Astrocyte of the cerebellum (primary cell): ENCODE measurements around the gene BBS9.
A peak's percentile ranks its signal among the peaks of the same experiment; 100 is the strongest.

Experiments
- DNase-seq: peaks from one replicate; pipeline ENCODE4 v3.0.0-alpha.2; 2011; ENCODE audit warnings: low read depth
- H3K4me3 ChIP-seq: 2 replicates; pipeline ENCODE4 v1.5.1; 2011; ENCODE audit warnings: mild to moderate bottlenecking, low read depth, low read length, moderate library complexity
- in situ Hi-C: cut with HindIII; loops from 2 replicates; pipeline ENCODE4 v1.10.0; 2017; ENCODE audit warnings: low sequenced_read_pairs
- TF ChIP-seq, protein P1 (sequence below): IDR thresholded peaks from 2 replicates; pipeline ENCODE4 v1.5.1; 2012; ENCODE audit warnings: low read length, low read depth, moderate library complexity, mild to moderate bottlenecking; ENCODE audit errors: missing control alignments

BBS9 gene

DNA sequence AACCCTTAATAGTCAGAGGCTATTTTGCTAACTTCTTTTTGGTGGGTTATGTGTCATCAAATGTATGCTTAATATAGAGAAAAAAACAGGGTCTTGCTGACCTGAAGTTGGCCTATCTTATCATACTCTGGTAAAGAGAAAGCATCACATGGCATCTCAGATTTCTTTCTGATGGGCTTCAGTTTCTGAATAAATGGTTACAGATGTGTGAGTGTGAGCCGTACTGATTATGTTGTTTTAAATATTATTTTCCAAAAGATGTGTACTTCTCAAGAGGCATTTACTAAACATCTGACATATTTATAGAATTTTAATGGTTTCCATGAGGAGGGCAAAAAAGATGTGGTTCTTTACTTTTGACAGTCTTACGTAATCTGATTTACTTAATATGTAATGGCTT, 28.4 kb downstream of the BBS9 start:
- DNase-seq = no peak
- in situ Hi-C loops = no loop called here
- no peak overlapping the region for H3K4me3 ChIP-seq
- TF ChIP-seq, protein P1, sequence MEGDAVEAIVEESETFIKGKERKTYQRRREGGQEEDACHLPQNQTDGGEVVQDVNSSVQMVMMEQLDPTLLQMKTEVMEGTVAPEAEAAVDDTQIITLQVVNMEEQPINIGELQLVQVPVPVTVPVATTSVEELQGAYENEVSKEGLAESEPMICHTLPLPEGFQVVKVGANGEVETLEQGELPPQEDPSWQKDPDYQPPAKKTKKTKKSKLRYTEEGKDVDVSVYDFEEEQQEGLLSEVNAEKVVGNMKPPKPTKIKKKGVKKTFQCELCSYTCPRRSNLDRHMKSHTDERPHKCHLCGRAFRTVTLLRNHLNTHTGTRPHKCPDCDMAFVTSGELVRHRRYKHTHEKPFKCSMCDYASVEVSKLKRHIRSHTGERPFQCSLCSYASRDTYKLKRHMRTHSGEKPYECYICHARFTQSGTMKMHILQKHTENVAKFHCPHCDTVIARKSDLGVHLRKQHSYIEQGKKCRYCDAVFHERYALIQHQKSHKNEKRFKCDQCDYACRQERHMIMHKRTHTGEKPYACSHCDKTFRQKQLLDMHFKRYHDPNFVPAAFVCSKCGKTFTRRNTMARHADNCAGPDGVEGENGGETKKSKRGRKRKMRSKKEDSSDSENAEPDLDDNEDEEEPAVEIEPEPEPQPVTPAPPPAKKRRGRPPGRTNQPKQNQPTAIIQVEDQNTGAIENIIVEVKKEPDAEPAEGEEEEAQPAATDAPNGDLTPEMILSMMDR = no peak

DNA sequence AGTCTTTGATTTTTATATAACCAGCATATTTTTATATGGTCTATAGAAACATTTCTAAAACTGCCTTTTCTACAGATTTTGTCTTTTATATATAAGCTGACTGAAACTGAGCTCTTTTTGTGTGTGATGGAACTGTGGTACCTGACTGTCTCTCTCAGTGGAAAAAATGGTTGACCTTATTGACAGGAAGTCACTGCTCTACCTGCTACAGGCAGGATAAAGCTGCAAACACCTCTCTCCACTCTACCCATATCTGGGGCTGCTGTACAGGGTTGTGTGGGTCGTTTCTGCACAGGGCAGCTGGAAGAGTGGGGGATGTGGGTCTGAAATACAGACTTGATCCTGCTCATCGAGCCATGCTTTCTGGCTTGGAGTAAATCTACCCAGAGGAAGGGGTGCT, 48.5 kb downstream of the BBS9 start:
- TF ChIP-seq, protein P1 = no peak
- in situ Hi-C loops = no loop called here
- no peak overlapping the region for H3K4me3 ChIP-seq
- DNase-seq = no peak

DNA sequence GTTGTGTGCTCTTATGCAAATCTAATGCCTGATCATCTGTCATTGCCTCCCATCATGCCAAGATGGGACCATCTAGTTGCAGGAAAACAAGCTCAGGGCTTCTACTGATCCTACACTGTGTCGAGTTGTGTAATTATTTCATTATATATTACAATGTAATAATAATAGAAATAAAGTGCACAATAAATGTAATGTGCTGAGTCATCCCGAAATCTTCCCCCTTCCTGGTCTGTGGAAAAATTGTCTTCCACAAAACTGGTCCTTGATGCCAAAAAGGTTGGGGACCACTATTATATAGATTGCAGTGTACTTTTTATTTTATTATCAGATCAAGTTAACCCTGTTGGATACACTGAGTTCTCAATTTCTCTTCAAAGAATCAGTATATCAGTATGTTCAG, 50.2 kb downstream of the BBS9 start:
- H3K4me3 ChIP-seq = no peak overlapping the region
- DNase-seq = no peak
- in situ Hi-C loops = no loop called here
- TF ChIP-seq, protein P1 = no peak

DNA sequence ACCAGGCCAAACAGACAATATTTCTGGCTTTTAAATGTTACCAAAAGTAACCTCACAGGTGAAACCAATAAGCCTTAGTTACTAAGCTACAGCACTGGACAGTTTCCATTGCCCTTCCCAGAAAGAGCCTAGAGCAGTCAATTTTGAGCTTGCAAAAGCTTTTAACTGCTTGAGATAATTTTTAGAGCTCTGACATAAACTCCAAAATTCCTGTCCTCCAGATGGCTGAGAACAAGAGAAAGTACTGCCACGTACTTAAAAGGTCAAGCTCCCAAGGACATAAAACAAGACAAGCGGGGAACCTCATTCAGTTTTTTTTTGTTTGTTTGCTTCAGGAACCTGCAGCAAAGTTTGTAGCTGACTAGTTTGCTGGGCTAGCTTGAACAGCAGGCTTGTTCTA, 54.1 kb downstream of the BBS9 start:
- no peak overlapping the region for H3K4me3 ChIP-seq
- TF ChIP-seq, protein P1 = no peak
- in situ Hi-C loops = no loop called here
- no peak for DNase-seq

DNA sequence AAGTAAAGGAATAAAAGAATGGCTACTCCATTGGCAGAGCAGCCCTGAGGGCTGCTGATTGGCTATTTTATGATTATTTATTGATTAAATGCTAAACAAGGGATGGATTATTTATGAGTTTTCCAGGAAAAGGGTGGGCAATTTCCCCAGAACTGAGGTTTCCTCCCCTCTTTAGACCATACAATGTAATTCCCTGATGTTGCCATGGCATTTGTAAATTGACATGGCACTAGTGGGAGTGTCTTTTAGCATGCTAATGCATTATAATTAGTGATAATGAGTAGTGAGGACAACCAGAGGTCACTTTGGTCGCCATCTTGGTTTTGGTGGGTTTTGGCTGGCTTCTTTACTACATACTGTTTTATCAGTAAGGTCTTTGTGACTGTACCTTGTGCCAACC, 55.5 kb downstream of the BBS9 start:
- no peak for DNase-seq
- in situ Hi-C loops = no loop called here
- TF ChIP-seq, protein P1 = no peak
- H3K4me3 ChIP-seq = no peak overlapping the region

DNA sequence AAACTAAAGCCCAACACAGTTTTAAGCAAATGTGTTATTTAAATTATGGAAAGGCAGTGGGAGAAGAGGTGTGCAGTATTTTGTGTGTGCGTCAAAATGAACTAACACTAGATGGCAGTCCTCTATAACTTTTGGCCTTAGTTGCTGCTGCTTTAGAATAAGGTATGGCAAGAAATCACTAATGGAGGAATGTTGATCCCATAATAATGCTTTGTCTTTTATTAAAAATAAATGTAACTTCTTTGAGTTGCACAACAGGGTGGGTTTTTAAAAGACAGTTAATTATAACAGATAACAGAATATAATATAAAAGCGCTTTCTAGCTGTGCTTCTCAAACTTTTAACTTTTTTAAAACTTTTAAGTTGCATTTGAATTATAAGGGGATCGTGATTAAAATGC, 56.4 kb downstream of the BBS9 start:
- in situ Hi-C loops = no loop called here
- peak; percentile 41 for DNase-seq
- TF ChIP-seq, protein P1 = peak; percentile 58
- H3K4me3 ChIP-seq = no peak overlapping the region

DNA sequence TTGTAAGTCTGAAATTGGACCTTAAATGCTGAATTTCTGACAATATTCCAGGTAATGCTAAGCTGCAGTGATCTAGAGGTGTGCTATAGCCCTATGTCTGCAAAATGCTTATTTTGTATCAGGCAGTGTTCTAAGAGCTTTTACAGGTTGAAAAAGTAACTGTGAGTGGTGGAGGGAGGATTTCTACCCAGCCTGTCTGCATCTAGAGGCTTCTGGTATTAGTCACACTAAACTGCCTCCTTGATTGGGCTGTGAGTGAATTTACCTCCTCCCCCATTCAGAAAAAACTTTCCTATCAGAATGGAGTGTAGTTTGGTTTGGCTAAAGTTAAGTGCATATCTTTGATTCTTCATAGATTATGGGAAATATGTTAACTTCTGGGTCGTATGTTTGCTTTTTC, 56.8 kb downstream of the BBS9 start:
- TF ChIP-seq, protein P1 = no peak
- in situ Hi-C loops = no loop called here
- H3K4me3 ChIP-seq = no peak overlapping the region
- DNase-seq = no peak
